Endothelial cell of umbilical vein (primary cell): ENCODE measurements around the gene FGD6.

ENCODE experiments used
- EZH2 ChIP-seq: IDR thresholded peaks from 2 replicates; pipeline ENCODE4 v1.6.1; 2012; ENCODE audit warnings: borderline replicate concordance, low read depth, mild to moderate bottlenecking, moderate library complexity, low read length, inconsistent platforms; ENCODE audit not compliant: severe bottlenecking
- FOS ChIP-seq: IDR thresholded peaks from 2 replicates; pipeline ENCODE4 v1.6.1; 2011; ENCODE audit warnings: mild to moderate bottlenecking, low read length, moderate library complexity, borderline replicate concordance; ENCODE audit not compliant: insufficient read depth
- GATA2 ChIP-seq: IDR thresholded peaks from 2 replicates; pipeline ENCODE4 v1.7.0; 2011; ENCODE audit warnings: low read depth, mild to moderate bottlenecking, moderate library complexity, mixed read lengths, low read length; ENCODE audit not compliant: insufficient read length, insufficient read depth
- MYC ChIP-seq: IDR thresholded peaks from one replicate; pipeline ENCODE4 v1.6.1; 2011; ENCODE audit warnings: mild to moderate bottlenecking, low read depth, low read length
- POLR2A ChIP-seq: IDR thresholded peaks from 2 replicates; pipeline ENCODE4 v1.6.1; 2012; ENCODE audit warnings: low read depth, mild to moderate bottlenecking, control low read depth, low read length
- POLR2AphosphoS5 ChIP-seq: IDR thresholded peaks from 2 replicates; pipeline ENCODE4 v1.6.1; 2012; ENCODE audit warnings: low read depth, mild to moderate bottlenecking, control low read depth, low read length, moderate library complexity; ENCODE audit not compliant: insufficient read depth
- TF ChIP-seq, protein P1 (sequence below), 2 donors: IDR thresholded peaks; 1 replicate in 1 of 2; 2 replicates in 1 of 2; pipeline ENCODE4 v1.5.1; 2011; ENCODE audit warnings: low read length in 2 of 2, mild to moderate bottlenecking in 2 of 2, moderate library complexity in 2 of 2, control low read depth in 1 of 2, inconsistent platforms in 1 of 2, low read depth in 1 of 2; ENCODE audit not compliant: insufficient read depth in 1 of 2; ENCODE audit errors: extremely low read depth in 1 of 2
- TF ChIP-seq, protein P2 (sequence below): IDR thresholded peaks from 2 replicates; pipeline ENCODE4 v1.6.1; 2011; ENCODE audit not compliant: insufficient read depth, insufficient read length

- TF ChIP-seq, protein P1, sequence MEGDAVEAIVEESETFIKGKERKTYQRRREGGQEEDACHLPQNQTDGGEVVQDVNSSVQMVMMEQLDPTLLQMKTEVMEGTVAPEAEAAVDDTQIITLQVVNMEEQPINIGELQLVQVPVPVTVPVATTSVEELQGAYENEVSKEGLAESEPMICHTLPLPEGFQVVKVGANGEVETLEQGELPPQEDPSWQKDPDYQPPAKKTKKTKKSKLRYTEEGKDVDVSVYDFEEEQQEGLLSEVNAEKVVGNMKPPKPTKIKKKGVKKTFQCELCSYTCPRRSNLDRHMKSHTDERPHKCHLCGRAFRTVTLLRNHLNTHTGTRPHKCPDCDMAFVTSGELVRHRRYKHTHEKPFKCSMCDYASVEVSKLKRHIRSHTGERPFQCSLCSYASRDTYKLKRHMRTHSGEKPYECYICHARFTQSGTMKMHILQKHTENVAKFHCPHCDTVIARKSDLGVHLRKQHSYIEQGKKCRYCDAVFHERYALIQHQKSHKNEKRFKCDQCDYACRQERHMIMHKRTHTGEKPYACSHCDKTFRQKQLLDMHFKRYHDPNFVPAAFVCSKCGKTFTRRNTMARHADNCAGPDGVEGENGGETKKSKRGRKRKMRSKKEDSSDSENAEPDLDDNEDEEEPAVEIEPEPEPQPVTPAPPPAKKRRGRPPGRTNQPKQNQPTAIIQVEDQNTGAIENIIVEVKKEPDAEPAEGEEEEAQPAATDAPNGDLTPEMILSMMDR (IDR thresholded peaks at IDR 0.05; ENCODE audit: extremely low read depth in 1 of 2, insufficient read depth in 1 of 2, low read depth in 1 of 2, low read length in 2 of 2), result no peak
- no peak for TF ChIP-seq POLR2AphosphoS5
- TF ChIP-seq POLR2A, result no peak
- no peak for TF ChIP-seq EZH2
- no peak for TF ChIP-seq MYC
- TF ChIP-seq, protein P2, sequence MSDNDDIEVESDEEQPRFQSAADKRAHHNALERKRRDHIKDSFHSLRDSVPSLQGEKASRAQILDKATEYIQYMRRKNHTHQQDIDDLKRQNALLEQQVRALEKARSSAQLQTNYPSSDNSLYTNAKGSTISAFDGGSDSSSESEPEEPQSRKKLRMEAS, result no peak
- TF ChIP-seq FOS, result no peak
- TF ChIP-seq GATA2, result no peak
Observed at GRCh38 chr12:95115641-95116040, 101.6 kb downstream of the FGD6 start.
